ENCODE data around the gene TXNRD1. TPM values are rescaled to one million over a fixed set of nuclear protein-coding genes. Genes with fewer than 3 reads are reported as not detected.

The TXNRD1 gene
- polyA plus RNA-seq, 1 experiment: 673 TPM

DNA sequence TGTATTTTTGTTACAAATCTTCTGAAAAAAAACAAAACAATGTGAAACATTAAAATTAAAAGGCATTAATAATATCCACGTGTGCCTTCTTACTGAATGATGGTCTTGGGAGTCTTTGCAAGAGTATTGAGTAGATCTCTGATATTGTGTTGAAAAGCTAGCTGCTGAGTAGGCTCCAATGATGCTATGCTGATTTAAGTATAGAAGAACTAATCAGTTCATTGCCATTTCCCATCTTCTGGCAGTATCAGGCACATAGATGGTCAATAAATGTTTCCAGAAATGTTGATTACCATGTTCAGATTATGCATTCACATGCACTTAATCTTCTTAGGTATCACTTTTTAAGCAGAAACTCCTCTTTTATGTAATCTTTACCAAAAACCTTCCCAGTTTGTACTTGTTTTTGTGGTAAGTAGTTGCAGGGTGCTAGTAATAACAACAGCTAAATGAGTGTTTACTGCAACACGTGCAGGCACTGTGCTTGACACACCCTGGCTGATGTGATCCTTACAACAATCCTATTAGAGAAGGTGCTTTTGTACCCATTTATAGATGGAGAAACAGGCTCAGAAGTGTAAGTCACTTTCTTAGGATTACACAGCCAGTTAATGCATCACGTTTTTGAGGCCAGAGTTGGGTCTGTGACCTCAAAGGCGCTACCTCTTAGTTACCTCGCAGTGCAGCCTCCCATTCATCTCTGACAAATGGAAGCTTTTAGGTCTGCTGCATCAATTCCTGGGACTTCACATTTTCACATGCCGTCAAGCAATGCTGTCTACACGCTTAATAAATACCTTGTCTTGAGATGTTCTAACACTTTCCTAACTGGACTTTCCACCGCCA is 134.9 kb downstream of the TXNRD1 start:
- no peak overlapping the region for H3K27ac ChIP-seq (ENCODE audit: low read depth, low read length)
- DNase-seq (ENCODE audit: low read depth, low spot score): no peak
- H3K4me3 ChIP-seq (ENCODE audit: low read depth, low read length): no peak overlapping the region
- ChIA-PET POLR2A (interaction anchor here (0.5 kb wide), 1 partner anchor 23 kb away, joined by 7 read pairs; no protein-coding TSS in a partner anchor), CTCF (interaction anchor here (1.1 to 1.6 kb wide), 2 partner anchors 11 to 526 kb away, joined by 3 to 4 read pairs; no protein-coding TSS in a partner anchor)
- TF ChIP-seq, protein P1, sequence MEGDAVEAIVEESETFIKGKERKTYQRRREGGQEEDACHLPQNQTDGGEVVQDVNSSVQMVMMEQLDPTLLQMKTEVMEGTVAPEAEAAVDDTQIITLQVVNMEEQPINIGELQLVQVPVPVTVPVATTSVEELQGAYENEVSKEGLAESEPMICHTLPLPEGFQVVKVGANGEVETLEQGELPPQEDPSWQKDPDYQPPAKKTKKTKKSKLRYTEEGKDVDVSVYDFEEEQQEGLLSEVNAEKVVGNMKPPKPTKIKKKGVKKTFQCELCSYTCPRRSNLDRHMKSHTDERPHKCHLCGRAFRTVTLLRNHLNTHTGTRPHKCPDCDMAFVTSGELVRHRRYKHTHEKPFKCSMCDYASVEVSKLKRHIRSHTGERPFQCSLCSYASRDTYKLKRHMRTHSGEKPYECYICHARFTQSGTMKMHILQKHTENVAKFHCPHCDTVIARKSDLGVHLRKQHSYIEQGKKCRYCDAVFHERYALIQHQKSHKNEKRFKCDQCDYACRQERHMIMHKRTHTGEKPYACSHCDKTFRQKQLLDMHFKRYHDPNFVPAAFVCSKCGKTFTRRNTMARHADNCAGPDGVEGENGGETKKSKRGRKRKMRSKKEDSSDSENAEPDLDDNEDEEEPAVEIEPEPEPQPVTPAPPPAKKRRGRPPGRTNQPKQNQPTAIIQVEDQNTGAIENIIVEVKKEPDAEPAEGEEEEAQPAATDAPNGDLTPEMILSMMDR (IDR thresholded peaks at IDR 0.05; ENCODE audit: low read depth, low read length): no peak
- H3K27me3 ChIP-seq (ENCODE audit: control insufficient read depth, insufficient read depth, low read length): no peaks in the 10 kb centered on the region
- no peaks in the 10 kb centered on the region for H3K9me3 ChIP-seq (ENCODE audit: control insufficient read depth, insufficient read depth, low read length)

DNA sequence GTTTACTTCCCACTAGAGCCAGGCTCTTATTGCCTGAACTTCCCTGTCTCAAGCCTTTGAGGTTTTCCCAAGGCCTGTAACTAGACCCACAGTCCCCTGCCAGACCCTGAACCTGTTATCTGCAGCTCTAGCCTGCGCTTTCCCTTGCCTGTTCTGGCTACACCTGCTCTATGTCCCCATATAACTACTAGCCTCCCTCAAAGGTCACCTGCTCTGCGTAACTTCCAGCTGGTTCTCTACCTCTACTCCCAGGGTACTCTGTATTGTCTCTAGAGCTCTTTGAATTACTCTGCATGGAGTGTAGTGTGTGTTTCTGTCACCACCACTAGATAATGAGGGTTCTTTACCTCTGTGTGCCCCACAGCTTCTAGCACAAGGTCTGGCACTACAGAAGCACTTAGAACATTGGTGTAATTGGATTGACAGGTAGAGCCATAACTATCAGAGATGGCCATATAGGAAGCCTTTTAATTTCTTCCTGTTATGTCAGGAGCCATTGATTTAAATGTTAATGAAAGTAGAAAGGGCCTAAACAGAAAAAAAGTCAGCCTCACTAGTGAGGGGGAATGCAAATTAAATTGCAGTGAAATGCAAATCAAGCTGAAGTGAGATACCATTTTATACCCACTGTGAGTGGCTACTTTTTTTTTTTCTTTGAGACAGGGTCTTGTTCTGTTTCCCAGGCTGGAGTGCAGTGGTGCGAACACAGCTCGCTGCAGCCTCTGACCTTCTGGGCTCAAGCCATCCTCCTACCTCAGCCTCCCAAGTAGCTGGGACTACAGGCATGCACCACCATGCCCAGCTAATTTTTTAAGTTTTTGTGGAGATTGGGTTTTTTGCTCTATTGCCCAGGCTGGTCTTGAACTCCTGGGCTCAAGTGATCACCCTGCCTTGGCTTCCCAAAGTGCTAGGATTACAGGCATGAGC is 135.7 kb downstream of the TXNRD1 start:
- TF ChIP-seq, protein P1 (IDR thresholded peaks at IDR 0.05; ENCODE audit: low read depth, low read length): no peak
- no peak for DNase-seq (ENCODE audit: low read depth, low spot score)
- ChIA-PET POLR2A (interaction anchor here (0.5 kb wide), 1 partner anchor 22 kb away, joined by 7 read pairs; no protein-coding TSS in a partner anchor), CTCF (interaction anchor here (1.1 to 1.6 kb wide), 2 partner anchors 12 to 526 kb away, joined by 3 to 4 read pairs; no protein-coding TSS in a partner anchor)
- H3K27me3 ChIP-seq (ENCODE audit: control insufficient read depth, insufficient read depth, low read length): no peaks in the 10 kb centered on the region
- no peak overlapping the region for H3K27ac ChIP-seq (ENCODE audit: low read depth, low read length)
- no peaks in the 10 kb centered on the region for H3K9me3 ChIP-seq (ENCODE audit: control insufficient read depth, insufficient read depth, low read length)
- no peak overlapping the region for H3K4me3 ChIP-seq (ENCODE audit: low read depth, low read length)

DNA sequence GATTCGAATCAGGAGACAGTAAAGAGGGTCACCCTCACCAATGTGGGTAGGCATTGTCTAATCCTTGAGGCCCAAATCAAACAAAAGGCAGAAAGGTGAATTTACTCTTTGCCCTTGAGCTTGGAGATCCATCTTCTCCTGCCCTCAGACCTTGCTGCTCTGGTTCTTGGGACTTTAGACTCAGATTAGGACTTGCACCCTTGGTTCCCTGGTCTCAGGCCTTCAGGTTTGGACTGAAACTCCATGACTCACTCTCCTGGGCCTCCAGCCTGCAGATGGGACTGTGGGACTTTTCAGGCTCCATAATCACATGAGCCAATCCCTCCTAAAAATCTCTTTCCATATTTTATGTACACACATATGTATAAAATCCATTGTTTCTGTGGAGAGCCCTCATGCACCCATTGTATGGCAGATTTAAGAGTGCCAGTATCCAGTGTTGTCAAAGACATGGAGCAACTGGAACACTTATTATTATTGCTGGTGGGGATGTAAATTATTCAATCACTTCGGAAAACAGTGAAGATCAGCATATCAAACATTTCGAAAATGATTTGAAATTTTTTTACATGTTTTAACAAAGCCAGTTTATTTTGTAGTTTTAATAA is 136.6 kb downstream of the TXNRD1 start:
- H3K27me3 ChIP-seq (ENCODE audit: control insufficient read depth, insufficient read depth, low read length): no peaks in the 10 kb centered on the region
- POLR2A ChIA-PET: no interaction called here
- H3K27ac ChIP-seq (ENCODE audit: low read depth, low read length): peak overlapping the region; percentile 41
- CTCF ChIA-PET: no interaction called here
- H3K9me3 ChIP-seq (ENCODE audit: control insufficient read depth, insufficient read depth, low read length): no peaks in the 10 kb centered on the region
- no peak overlapping the region for H3K4me3 ChIP-seq (ENCODE audit: low read depth, low read length)
- TF ChIP-seq, protein P1 (IDR thresholded peaks at IDR 0.05; ENCODE audit: low read depth, low read length): no peak
- no peak for DNase-seq (ENCODE audit: low read depth, low spot score)

DNA sequence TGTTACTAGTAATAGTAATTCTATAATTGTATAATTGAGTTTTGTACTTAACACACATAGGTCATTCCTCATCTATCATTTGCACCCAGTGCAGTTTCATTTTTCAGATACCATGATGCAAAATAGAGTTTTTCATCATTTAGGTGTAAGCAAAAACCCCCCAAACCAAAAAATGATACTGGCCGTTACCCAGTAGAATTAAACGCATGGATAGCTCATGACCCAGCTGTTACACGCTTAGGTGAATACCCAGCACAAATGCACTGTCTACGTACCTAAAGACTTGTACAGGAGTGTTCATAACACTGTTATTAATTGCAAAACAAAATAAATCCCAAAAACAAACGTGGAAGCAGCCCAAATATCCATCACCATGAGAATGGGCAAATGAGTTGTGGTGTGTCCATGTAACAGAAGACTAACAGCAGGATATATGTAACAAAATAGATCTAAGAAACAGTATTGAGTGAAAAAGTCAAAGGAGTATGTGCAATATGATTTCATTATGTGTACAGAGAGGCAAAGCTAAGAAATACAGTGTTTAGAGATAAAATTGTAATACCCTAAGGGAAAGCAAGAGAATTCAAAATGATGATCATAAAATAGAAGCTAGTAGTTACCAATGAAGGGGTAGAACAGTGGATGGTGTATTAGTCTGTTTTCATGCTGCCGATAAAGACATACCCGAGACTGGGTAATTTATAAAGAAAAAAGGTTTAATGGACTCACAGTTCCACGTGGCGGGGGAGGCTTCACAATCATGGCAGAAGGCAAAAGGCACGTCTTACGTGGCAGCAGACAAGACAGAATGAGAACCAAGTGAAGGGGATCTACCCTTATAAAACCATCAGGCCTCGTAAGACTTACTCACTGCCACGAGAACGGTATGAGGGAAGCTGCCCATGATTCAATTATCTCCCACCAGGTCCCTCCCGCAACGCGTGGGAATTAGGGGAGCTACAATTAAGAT is 137.7 kb downstream of the TXNRD1 start:
- CTCF ChIA-PET: no interaction called here
- POLR2A ChIA-PET: no interaction called here
- Histone ChIP-seq H3K9me3 (ENCODE audit: control insufficient read depth, insufficient read depth, low read length) (no peaks in the 10 kb centered on the region), H3K27ac (ENCODE audit: low read depth, low read length) (no peak overlapping the region), H3K4me3 (ENCODE audit: low read depth, low read length) (no peak overlapping the region), H3K27me3 (ENCODE audit: control insufficient read depth, insufficient read depth, low read length) (no peaks in the 10 kb centered on the region)
- DNase-seq (ENCODE audit: low read depth, low spot score): no peak
- TF ChIP-seq, protein P1 (IDR thresholded peaks at IDR 0.05; ENCODE audit: low read depth, low read length): no peak
